Dedifferentiated amniotic fluid mesenchymal stem cell (primary cell): ENCODE results near the gene MKX.
A peak's percentile ranks its signal among the peaks of the same experiment; 100 is the strongest.
"Not testable (repeated sequence)": the region's sequence is repeated elsewhere in the genome, so short reads cannot be mapped to it uniquely, and the experiment has no call there.

Experiments used
- DNase-seq: peaks from one replicate; pipeline ENCODE4 v3.0.0-alpha.2; 2016; ENCODE audit errors: extremely low spot score

The MKX gene

DNA sequence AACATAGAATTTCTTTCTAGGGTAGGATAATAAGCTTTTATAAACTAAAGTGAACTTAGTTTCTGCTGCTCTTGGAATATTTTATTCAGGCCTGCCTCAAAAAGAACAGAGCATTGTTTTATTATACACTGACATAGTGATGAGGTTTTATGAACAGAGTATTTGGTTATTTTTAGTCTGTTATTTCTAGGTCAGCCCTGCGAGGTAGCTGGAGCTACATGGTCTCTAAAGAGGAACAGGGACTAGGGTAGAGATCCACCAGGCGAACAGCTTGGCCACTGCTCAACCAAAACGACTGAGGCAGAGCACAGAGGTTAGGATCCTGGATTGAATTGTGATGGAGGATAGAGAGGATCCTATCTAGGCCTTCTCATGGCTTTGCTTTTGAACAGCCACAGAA is 53.0 kb downstream of the MKX start:
- no peak for DNase-seq

DNA sequence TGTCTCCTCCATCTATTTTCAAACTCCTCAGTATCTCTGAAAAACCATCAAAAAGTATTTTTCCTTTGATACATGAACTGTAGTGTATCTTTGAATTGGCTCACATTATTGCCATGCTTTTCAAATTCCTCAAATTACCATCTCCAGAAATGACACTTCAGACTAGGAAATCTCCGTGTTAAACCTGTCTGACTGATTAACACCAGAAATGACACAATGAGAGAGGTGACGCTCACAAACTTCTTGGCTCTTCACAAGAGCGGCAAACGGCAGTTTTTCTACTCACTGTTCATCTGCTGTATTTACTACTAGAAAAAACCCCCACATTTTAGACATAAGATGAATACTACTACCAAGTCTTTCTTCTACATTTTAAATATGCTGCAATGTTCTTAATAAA is 56.6 kb downstream of the MKX start:
- DNase-seq: no peak

DNA sequence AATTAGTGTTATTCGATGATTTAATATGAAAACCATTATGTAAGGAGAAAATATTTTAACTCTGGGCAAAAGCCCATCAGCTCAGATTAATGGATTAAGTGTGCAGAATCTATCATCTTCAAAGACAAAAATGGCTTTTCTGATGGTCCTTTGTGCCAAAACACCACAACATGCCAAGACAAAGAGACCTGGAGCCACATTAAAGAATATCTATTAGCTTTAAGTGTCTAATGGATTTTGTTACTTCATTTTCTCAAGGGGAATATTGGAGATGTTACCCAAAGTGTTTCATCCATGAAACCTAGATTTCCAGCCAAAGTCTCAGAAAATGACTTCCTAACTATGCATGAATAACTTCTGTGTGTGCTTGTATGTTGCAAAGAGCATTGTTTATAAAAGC is 57.3 kb downstream of the MKX start:
- DNase-seq: no peak

DNA sequence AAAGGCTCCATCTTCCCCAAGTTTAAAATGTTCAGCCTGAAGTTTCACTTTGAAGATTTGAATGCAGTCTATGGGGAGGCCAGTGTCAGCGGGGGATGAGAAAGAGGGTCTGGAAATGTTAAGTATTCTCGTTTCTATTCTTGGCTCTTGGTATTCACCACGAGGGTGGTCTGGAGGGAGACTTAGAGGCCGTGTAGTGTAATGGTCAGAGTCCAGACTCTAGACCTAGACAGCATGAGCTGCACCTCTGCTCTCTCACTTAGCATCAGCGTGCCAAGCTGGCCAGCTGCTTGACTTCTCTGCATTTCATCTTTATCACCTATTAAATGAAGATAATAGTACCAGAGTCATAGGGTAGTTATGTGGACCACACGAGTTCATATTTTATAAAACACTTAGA is 57.9 kb downstream of the MKX start:
- DNase-seq: no peak

DNA sequence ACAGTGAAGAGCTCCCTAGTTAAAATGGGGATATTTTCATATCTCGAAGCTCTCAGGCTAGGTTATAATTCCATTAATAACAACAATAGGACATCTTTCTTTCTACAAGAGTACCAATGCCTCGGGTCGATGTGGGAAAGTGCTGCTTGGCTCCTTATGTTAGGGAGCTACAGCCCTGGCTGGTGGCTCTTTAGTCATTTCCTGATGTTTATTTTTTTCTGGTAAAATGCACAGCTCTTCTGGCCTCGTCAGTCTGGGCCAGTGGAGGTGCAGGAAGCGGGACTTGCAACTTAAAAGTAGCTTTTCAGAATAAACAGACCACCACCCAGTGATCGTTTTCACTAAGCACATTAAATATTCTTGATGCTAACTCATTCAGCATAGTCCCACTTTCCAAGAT is 58.3 kb downstream of the MKX start:
- DNase-seq: no peak

DNA sequence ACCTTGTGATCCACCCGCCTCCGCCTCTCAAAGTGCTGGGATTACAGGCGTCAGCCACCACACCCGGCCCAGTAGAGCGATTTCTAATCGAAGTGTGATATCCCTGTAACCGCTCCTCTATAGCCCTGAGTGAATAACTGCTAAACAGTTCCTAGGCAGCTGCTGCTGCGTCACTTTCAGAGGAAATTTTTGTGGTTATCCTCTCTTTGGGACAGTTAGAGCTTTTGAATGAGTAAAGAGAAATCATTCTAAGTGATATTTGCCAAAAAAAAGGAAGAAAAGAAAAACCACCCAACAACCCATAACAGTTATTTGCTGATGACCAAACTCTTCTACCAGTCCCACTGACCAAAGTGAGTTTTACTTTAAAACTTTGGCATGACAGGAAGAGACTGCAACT is 59.9 kb downstream of the MKX start:
- DNase-seq: no peak

DNA sequence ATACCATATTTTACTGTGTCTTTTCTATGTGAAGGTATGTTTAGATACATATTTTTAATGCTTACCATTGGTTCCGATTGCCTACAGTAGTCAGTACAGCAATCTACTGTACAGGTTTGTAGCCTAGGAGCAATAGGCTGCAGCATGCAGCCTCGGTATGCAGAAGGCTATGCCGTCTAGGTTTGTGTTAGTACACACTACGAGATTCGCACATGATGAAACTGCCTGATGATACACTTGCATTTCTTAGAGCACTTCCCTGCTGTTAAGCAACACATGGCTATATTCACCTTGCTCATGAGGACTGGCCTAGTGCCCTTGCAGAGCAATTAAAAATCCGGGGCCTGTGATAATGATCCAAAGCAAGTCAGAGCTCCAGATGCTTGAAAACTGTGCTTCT is 62.4 kb downstream of the MKX start:
- no peak for DNase-seq

DNA sequence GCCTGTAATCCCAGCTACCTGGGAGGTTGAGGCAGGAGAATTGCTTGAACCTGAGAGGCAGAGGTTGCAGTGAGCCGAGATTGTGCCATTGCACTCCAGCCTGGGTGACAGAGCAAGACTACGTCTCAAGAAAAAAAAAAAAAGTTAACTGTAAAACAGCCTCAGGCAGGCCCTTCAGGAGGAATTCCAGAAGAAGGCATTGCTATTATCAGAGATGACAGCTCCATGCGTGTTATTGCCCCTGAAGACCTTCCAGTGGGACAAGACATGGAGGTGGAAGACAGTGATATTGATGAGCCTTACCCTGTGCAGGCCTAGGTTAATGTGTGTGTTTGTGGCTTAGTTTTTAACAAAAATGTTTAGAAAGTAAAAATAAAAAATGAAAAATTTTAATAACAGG is 63.8 kb downstream of the MKX start:
- not testable (repeated sequence) for DNase-seq

DNA sequence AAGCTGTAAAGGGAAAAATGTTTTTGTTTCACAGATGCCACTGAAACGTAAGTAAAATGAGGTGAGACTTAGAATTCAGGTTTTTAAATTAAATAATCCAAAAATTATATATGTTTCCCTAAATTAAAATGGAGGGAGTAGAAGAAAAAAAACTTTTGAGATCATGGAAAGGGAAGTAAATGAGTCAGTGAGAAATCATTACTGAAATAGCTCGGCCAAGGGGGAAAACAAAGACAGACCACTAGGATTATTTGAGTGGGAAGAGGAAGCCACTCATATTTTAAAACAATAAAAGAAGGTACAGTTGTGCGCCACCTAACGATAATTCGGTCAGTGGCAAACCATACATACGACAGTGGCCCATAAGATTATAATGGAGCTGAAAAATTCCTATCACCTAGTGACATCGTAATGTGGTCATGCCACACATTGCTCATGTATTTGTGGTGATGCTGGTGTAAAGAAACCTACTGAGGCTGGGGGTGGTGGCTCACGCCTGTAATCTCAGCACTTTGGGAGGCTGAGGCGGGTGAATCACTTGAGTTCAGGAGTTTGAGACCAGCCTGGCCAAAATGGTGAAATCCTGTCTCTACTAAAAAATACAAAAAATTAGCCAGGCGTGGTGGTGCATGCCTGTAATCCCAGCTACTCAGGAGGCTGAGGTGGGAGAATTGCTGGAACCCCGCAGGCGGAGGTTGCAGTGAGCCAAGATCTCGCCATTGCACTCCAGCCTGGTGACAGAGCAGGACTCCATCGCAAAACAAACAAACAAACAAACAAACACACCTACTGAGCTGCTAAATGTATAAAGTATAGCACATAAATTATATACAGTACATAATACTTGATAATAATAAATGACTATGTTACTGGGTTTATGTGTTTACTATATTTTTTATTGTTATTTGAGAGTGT is 64.7 kb downstream of the MKX start:
- no peak for DNase-seq

DNA sequence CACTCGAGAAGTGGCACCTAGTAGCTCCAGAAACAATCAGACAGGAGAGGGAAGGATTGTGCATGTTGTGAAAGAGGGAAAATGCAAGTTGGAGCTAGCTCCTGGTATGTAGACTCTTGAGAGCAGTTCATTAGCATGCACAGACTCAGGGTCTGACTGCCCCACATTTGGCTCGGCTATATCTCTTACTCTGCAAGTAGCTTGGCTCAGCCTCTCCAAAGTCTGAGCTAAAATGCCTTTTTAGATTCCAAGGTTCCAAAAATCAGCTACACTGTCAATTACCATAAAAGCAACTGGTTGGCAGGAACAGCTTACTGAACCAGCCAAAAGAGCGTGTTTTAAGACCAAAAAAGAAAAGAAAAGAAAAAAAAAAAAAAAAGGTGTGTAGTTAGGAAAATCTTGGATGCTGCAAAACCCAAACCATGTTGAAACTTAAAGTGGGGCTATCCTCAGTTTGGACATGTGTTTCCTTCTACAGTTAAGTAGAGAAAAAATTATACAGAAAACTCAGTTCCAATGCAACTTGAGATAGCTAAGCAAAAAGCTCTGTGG is 65.5 kb downstream of the MKX start:
- DNase-seq: no peak

DNA sequence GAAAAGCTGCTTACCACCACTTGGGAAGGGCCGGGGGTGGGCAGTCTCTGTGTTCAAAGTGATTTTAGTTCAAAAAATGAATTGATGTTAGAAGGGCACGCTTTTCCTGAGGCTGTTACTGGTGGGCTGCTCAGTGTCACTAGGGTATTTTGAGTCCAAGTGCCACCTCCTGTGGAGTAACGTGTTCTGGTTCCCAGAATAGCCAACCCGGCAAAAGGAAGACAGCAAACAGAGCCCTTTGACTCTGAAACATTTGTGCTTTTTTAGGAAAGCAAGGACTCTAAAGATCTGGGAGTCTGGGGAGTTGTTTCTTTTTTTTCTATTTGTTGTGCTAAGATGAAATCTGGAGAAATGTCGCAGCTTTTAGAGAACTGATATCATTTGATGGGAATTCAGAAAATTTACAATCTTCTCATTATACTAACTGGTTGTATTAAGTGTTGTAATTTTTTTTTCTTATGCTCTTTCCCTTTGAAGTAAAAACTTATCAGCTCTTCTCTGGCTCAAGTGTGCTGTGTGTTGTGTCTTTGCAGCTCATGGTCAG is 66.2 kb downstream of the MKX start:
- DNase-seq: no peak

DNA sequence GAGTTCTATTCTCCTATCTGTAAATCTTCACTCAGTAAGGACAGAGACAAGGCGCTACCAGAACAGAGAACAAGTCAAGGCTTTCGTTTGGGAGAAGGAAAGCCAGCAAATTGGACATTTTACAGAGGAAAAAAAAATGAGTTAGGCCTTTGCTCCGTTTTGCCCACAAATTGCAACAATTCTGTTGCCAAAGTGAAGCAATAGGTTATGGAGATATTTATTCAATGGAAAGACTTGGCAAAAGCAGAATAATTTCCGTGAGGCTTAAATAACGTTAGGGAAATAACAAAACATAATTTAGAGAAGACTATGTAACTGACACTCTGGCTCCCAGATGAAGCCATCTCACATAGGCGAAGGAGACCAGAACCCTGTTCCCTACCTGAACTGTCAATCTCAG is 67.5 kb downstream of the MKX start:
- DNase-seq: no peak

DNA sequence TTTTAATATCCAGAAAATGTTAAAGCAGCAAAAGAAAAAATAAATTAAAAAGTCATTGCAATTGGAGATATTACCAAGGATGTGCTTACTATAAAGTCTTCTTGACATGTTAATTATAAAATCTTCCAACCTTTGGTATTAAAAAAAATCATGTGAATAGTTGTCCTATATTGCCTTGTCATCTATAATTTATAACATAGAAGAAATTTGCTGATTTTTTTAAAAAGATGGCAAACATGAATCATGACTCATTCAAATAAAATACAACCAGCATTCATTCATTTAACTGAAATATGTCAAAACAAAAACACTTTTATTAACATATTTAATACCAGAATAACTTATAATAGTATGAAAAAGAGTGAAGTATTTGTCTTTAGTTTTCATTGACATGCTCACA is 72.6 kb downstream of the MKX start:
- DNase-seq: no peak

DNA sequence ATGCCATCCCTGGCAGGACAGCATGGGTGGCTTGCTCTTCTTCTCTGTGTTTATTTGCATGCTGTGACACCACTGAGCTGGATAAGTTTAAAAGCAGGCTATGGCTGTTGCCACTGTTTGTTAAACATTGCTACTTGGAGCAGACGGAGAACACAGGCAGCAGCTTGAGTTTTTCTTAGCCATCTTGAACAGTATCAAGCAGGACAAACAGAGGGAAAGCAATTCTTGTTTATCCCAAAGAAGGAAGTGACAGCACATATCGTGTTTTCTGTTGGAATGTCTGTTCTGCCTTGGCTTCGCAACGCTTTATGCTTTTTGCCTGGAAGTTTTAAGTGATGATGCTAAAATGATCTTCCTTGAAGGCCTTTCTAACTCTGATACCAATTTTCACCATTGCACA is 73.8 kb downstream of the MKX start:
- no peak for DNase-seq

DNA sequence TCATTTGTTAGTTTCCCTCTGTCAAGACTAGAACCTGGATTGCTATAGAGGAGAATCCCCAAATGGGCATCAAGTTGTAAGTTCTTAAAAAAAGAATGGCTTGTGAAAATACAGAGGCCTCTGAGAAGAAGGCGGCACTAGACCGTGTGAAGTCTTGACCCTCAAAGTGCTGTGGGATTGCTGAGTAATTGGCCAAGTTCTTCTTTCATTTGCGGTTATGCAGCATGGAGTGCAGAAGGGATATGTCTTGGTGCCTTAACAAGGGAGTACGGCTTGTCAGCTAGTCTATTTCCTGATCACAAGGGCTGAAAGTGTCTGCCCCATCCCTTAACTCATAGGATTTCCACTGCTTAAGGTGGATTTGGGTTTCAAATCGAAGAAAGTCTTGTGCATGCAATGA is 81.2 kb downstream of the MKX start:
- DNase-seq: no peak

DNA sequence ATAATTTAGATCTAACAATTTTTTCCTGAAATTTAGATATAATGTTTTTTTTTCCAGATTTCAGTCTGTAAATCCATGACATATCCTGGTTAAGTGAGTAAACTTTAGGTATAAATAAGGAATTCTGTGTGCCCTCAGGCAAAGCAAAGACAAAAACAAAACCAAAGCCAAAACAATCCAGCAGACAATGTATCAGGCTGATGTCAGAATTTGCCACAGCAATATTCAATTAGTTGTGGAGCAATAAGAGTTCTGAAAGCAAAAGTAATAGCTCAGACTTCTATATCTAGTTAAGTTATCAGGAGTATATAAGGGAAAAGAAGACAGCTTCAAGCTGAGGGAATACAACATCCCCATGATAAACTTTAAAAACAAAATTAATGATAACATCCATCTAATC is 82.0 kb downstream of the MKX start:
- DNase-seq: peak; percentile 48

DNA sequence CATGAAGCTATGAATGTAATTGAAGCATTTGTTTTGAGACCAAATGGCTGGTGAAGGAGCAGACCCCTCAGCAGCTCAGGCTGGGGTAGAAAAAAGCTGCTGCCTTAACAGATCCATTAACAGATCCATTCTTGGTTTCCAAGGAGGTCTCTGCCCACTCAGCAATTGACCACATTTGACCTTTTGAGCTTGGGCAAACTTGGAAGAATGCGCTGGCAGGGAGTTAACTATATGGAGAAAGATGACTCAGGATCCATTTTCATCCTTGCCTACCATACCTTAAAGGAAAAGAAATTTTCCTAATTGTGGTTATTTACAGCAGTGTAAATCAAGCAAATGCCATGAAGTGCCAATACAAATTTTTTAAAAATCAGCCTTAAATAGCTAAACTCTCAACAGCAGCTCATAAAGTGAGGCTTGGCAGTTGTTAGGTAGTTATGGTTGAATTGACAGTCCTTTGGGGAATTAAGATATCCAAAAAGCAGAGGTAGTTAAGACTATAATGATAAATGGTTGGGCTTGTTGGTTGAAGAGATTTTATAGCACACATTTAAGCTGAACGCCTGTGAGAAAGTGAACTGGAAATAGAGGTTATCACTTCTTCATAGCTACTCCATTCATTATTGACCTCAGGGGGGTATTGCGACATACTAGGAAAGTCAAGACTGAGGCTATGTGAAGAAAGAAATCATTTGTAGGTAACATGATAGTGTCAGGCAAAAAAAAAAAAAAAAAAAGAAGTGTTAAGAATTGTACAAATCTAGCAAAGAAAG is 83.9 kb downstream of the MKX start:
- DNase-seq: no peak

DNA sequence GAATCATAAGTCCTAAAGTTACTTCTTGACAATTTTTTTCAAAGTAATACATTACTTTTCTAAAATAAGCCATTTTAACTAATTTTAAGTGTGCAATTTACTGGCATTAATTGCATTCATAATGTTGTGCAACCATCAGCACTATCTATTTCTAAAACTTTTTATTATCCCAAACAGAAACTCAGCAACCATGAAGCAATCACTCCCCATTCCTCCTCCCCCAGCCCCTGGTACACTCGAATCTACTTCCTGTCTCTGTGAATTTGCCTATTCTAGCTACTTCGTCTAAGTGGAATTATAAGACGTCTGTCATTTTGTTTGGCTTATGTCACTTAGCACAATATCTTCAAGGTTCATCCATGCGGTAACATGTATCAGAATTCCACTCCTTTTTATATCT is 84.9 kb downstream of the MKX start:
- DNase-seq: no peak

DNA sequence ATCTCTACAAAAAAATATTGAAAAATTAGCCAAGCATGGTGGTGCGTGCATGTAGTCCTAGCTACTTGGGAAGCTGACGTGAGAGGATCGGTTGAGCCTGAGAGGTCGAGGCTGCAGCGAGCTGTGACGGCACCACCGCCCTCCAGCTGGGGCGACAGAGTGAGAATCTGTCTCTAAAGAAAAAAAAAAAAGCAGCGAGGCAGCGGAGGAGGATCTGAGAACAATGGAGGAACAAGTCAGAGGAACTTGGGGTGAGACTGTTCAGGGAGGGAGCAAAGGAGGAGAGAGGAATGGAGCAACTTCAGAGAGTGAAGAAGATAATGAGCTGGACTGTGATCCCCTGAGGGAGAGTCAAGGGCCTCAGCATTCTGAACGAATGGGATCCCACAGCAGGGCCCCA is 85.4 kb downstream of the MKX start:
- DNase-seq: no peak

DNA sequence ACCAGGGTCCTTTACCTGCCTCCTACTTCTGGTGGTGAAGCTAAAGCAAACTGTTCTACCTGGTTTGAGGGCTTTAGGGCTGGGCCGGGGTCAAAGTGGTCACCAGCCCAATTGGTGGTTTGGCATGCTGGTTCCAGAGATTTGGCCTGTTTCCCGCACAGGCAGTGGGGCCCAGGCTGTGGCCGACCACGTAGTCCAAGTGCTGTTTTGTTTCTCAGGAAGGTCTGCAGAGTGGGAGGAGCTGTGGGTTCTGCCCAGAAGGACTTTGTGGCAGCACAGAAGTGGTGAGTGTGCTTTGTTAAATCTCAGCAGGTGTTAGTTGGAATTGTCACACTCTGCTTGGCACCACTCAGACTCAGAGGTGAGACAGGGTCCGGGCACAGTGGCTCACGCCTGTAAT is 85.8 kb downstream of the MKX start:
- DNase-seq: no peak

DNA sequence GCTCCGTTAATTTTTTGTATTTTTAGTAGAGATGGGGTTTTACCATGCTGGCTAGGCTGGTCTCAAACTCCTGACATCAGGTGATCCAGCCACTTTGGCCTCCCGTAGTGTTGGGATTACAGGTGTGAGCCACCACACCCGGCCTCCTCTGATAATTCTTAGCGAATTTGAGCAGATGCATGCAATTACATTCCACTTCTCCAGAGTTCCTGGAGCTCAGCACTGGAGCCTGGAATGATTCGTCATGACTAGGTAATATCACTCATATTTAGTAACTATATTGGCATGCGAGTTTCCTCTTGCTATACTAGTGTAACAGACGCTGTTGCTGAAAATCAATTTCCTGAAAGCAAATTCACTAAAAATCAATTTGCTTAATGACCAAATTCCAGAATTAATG is 86.8 kb downstream of the MKX start:
- DNase-seq: peak; percentile 33

DNA sequence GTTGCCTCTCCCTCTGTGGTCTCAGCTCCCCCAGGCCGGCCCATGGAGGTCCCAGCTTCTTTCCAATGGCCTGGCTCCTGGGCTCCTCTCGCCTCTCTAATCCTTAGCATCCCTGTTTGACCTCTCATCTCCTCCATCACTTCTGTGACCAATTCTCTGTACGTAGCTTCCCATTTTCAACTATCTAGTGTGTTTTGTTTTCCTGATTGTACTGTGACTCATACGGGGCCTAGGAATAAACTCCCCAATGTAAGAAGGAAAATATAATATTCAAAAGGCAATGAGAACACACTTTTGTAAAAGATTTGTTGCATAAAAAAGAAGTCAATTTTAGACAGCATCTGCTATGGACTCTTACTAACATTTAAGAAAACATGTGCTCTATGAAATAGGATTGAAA is 90.3 kb downstream of the MKX start:
- no peak for DNase-seq

DNA sequence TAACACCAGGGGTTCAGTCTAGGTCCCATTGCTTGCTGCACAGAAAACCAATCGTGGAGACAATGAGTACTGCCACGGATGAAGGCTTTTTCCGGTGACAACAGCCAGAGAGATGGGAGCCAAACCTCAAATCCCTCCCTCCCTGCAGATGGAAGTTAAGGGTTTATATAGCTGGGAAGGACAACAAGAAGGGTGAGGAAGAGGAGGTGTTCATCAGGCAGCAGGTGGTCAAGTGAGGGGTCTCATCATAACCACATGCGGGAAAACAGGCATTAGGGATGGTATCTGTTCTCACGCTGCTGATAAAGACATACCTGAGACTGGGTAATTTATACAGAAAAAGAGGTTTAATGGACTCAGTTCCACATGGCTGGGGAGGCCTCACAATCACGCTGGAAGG is 91.3 kb downstream of the MKX start:
- no peak for DNase-seq
